ENCODE results near the gene FHL1. TPM values are rescaled to one million over a fixed set of nuclear protein-coding genes. Genes with fewer than 3 reads are reported as not detected.

The FHL1 gene
- total RNA-seq, 1 donor = 51.8 TPM

DNA sequence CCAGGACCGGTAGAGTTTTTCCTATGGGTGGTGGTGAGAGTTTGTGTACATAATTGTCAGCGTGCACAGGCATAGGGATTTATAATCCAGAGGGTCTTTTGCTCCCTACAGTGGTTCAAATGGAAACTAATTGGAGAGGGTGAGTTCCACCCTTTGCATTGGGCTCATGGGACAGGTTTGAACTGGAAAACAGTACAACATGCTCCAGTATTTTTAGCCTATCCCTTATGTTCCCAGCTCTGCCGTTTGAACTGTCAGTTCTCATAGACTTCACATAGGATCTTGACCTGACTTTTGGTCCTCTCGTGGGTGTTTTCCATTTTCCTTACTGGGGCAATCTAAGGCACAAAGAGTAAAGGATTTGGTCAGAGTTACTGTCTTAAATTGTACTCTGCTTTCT, 31.8 kb downstream of the FHL1 start:
- Histone ChIP-seq H3K36me3 (ENCODE audit: insufficient read depth, low read length) (no peaks in the 10 kb centered on the region), H3K9me3 (ENCODE audit: low read depth, low read length) (no peaks in the 10 kb centered on the region), H3K79me2 (ENCODE audit: insufficient read depth, low read length) (no peaks in the 10 kb centered on the region), H3K4me1 (ENCODE audit: insufficient read depth, low read length) (peaks cover 27% of the 10 kb centered on the region), H4K20me1 (ENCODE audit: insufficient read depth, low read length) (no peaks in the 10 kb centered on the region), H3K27ac (ENCODE audit: low read depth, low read length) (no peak overlapping the region), H3K4me3 (ENCODE audit: insufficient read depth, low read length) (no peak overlapping the region), H2AFZ (ENCODE audit: low read length) (no peak overlapping the region), H3K27me3 (ENCODE audit: insufficient read depth, low read length) (no peaks in the 10 kb centered on the region), H3K4me2 (ENCODE audit: insufficient read depth, low read length) (no peak overlapping the region)
- DNase-seq (ENCODE audit: insufficient read length, low spot score, missing footprints) = no peak
- no peak for TF ChIP-seq CTCF (IDR thresholded peaks at IDR 0.05; ENCODE audit: extremely low read depth, low read depth, low read length)

DNA sequence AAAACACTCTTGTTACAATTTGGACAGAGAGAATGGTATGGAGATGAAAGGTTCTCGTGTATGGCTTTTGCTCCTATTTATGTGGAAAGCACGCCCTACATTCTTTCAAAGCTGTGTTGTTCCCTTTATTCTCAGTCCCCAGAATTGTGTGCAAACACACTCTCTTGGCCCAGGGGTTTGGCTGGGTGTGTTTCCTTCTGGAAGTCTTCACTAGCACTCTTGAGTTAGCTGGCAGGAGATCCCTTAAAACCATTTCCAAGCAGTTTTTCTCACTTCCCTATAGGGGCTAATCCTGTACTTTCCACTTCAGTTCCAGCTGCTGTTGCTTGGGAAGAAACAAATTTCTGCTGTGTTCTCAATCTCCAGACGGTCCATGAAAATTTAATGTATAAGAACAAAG, 35.1 kb downstream of the FHL1 start:
- H3K79me2 ChIP-seq (ENCODE audit: insufficient read depth, low read length) = no peaks in the 10 kb centered on the region
- H3K4me3 ChIP-seq (ENCODE audit: insufficient read depth, low read length) = no peak overlapping the region
- H3K27ac ChIP-seq (ENCODE audit: low read depth, low read length) = no peak overlapping the region
- no peak overlapping the region for H3K4me2 ChIP-seq (ENCODE audit: insufficient read depth, low read length)
- H3K27me3 ChIP-seq (ENCODE audit: insufficient read depth, low read length) = no peaks in the 10 kb centered on the region
- no peaks in the 10 kb centered on the region for H4K20me1 ChIP-seq (ENCODE audit: insufficient read depth, low read length)
- no peak overlapping the region for H2AFZ ChIP-seq (ENCODE audit: low read length)
- H3K36me3 ChIP-seq (ENCODE audit: insufficient read depth, low read length) = no peaks in the 10 kb centered on the region
- no peak for TF ChIP-seq CTCF (IDR thresholded peaks at IDR 0.05; ENCODE audit: extremely low read depth, low read depth, low read length)
- H3K9me3 ChIP-seq (ENCODE audit: low read depth, low read length) = no peaks in the 10 kb centered on the region
- DNase-seq (ENCODE audit: insufficient read length, low spot score, missing footprints) = no peak
- peaks cover 18% of the 10 kb centered on the region for H3K4me1 ChIP-seq (ENCODE audit: insufficient read depth, low read length)

GRCh38 chrX:136183172-136183571, 35.8 kb downstream of the FHL1 start:
- Histone ChIP-seq H3K27ac (ENCODE audit: low read depth, low read length) (no peak overlapping the region), H3K79me2 (ENCODE audit: insufficient read depth, low read length) (no peaks in the 10 kb centered on the region), H3K27me3 (ENCODE audit: insufficient read depth, low read length) (no peaks in the 10 kb centered on the region), H4K20me1 (ENCODE audit: insufficient read depth, low read length) (no peaks in the 10 kb centered on the region), H3K4me1 (ENCODE audit: insufficient read depth, low read length) (peaks cover 18% of the 10 kb centered on the region), H3K9me3 (ENCODE audit: low read depth, low read length) (no peaks in the 10 kb centered on the region), H2AFZ (ENCODE audit: low read length) (no peak overlapping the region), H3K36me3 (ENCODE audit: insufficient read depth, low read length) (no peaks in the 10 kb centered on the region), H3K4me3 (ENCODE audit: insufficient read depth, low read length) (no peak overlapping the region), H3K4me2 (ENCODE audit: insufficient read depth, low read length) (no peak overlapping the region)
- TF ChIP-seq CTCF (IDR thresholded peaks at IDR 0.05; ENCODE audit: extremely low read depth, low read depth, low read length) = no peak
- no peak for DNase-seq (ENCODE audit: insufficient read length, low spot score, missing footprints)

DNA sequence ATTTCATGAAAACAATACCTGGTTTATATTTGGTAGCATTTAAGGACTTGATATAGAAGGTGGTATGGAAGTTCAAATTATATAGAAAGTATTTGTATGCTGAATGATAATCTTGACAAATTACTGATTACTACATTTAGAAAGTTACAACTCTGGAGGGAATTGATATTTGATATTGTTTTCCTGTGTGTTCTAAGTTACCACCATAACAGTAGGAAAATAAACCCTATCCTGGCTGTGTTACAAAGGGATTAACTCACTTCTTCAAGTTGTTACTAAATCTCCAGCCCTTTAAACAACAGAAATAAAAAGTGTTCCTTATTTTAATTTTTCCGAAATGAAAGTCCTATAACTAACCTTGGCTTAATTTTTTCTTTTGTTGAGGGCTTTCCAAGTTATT, 36.6 kb downstream of the FHL1 start:
- DNase-seq (ENCODE audit: insufficient read length, low spot score, missing footprints) = no peak

More for the DNA sequence above, 36.6 kb downstream of the FHL1 start:
- no peaks in the 10 kb centered on the region for H3K79me2 ChIP-seq (ENCODE audit: insufficient read depth, low read length)
- no peak for TF ChIP-seq CTCF (IDR thresholded peaks at IDR 0.05; ENCODE audit: extremely low read depth, low read depth, low read length)
- peaks cover 18% of the 10 kb centered on the region for H3K4me1 ChIP-seq (ENCODE audit: insufficient read depth, low read length)
- no peaks in the 10 kb centered on the region for H3K36me3 ChIP-seq (ENCODE audit: insufficient read depth, low read length)
- no peaks in the 10 kb centered on the region for H3K27me3 ChIP-seq (ENCODE audit: insufficient read depth, low read length)
- H4K20me1 ChIP-seq (ENCODE audit: insufficient read depth, low read length) = no peaks in the 10 kb centered on the region
- H3K9me3 ChIP-seq (ENCODE audit: low read depth, low read length) = no peaks in the 10 kb centered on the region
- H3K27ac ChIP-seq (ENCODE audit: low read depth, low read length) = peak overlapping the region; percentile 46
- H3K4me3 ChIP-seq (ENCODE audit: insufficient read depth, low read length) = no peak overlapping the region
- H3K4me2 ChIP-seq (ENCODE audit: insufficient read depth, low read length) = peak overlapping the region; percentile 11
- H2AFZ ChIP-seq (ENCODE audit: low read length) = no peak overlapping the region

Measured in osteoblast (primary cell).